SW480 (cell line): ENCODE results near the gene C1orf159.
"Not testable (repeated sequence)": the region's sequence is repeated elsewhere in the genome, so short reads cannot be mapped to it uniquely, and the experiment has no call there.

ENCODE experiments used
- DNase-seq: peaks from one replicate; pipeline ENCODE4 v3.0.0-alpha.2; 2016; ENCODE audit warnings: low spot score

C1orf159 gene

DNA sequence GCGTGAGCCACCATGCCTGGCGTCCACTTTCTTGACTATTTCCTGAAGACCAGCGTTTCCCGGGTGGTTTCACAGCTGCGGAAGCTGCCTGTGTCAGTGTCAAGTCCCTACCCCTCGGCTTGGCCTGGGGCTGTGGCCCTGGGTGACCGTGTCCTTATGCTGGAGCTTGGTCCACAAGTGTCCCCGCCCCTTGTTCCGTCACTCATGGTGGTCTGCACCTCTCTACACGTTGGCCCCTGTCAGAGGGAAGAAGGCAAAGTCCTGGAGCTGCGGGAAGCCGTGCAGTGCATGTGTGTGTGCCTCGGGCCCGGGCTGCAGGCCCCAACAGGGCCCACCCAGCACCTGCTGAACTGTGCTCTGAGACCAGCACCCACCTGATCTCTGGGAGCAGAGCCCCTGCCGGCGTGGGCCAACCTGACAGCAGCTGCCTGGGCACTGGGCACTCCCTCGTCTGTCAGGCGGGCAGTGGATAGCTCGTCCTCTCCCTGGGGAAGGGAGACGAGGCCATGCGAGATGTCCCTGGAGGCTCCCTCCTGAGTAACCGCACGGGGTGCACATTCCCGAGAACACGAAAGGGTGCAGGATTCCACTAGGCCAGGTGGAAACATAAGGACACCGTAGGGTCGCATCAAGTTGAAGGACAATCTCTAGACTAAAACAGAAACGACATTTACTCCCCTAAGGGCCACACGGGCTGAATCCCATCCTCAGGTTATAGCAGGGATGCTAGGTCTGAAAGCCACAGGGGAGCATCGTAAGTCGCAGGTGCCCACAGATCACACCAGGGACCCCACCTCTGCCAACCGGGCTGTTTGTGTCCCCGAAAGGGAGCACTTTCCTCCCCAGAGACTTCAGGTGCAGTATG is 2.4 kb upstream of the C1orf159 start:
- DNase-seq: no peak

DNA sequence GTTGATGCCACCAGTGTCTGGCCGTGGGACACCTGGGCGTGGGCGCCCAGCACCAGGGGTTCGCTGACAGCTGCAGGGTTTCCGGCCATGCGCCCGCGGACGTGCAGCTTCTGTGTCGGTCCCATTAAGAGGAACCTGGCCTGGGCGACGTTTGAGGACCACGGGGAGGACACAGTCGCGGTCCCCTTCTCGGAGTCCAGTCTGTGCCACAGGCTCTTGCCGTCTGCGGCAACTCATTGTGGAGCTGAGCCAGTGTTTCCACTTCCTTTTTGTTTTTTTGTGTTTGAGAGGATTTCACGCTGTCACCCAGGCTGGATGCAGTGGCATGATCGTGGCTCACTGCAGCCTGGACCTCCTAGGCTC is 1.6 kb upstream of the C1orf159 start:
- DNase-seq: no peak

DNA sequence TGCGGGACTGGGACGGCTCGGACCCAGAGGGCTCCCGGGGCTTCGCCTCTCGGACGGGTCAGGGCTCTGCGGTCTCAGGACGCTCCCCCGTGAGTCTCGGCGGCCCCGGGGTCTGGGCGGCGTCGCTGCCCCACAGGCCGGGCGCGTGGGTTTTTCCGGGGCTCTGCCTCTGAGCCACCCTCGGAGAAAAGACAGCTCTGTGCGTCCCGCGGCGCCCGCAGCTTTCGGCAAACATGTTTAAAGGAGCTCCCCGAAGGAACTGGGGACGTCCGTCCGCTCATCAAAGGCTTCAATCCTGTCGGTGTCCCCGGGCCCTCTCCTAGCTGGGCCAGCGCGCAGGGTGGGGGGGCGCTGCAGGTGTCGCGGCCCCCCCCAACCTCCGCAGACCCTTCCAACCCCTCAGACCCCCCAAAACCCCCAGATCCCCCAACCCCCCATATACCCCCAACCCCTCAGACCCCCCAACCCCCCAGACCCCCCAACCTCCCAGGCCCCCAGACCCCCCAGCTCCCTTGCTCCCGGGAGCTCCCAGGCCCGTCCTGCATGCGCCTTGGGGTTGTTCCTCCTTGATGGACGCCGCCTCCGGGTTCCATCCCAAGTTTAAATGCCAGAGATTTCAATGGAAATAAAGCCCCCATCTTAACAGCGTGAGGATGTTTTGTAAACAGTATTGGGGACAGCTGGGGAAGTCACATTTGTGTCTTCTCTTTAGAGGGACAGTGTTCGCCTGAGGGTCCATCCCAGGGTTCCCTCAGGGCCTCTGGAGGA is 996 bp upstream of the C1orf159 start:
- DNase-seq: no peak

DNA sequence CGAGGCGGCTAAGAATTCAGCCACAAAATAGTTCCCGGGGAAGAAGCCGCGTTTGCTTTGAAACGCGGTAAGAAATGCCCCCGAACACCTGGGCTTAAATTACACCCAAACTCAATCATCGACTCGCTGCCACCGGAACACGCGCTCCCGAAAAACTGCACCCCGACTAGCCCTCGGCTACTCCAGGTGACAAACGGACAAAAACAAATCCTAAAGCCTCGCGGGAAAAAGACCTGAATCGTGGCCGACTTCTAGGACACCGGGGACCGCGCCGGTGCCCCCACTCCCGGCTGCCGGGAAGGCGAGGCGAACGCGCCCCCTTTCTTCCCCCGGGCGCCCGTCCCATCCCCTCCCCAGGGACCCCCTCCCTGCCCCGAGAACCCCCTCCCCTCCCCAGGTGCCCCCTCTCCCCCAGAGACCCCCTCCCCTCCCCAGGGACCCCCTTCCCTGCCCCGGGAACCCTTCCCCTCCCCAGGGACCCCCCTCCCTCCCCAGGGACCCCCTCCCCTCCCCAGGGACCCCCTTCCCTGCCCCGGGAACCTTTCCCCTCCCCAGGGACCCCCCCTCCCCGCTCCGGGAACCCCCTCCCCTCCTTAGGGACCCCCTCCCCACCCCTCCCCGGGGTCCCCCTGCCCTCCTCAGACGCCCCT is 628 bp downstream of the C1orf159 start:
- DNase-seq: no peak

DNA sequence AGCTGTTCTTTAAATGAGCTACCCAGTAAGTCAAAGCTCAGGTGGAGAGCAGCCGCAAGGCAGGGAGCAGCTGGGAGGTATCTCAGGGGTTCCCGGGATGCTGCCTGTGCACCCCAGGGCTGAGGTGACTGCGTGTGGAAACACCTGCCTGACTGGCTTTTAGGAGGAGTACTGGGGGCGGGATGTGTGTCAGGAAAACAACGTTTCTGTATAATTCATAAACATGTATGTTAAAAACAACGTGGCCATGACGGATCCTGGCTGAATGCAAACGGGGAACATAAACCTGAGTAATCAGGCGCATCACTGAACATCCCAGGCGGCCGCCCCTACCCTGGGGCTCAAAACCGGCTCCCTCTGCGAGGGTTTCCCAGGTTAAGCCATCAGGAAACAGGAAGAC is 1.5 kb downstream of the C1orf159 start:
- DNase-seq: no peak

DNA sequence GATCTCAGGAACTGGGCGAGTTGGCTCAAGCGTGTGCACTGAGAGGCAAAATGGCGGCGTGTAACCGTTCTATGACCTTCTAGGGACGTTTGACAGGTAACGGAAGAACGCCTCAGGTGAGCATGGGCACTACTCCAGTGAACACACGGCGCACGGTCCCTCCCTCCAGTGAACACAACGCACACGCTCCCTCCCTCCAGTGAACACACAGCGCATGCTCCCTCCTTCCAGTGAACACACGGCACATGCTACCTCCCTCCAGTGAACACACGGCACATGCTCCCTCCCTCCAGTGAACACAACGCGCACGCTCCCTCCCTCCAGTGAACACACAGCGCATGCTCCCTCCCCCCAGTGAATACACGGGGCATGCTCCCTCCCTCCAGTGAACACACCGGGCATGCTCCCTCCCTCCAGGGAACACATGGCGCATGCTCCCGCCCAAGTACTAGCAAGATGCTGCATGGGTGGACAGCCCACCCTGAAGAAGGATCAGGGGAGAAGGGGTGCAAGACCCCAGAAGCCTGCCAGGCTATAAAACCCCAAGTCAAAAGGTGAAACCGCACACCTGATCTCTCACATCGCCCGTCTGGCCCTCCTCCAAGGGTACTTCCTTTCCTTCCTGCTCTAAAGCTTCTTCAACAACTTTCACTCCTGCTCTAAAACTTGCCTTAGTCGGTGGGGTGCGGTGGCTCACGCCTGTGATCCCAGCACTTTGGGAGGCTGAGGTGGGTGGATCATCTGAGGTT is 3.5 kb downstream of the C1orf159 start:
- DNase-seq: no peak

DNA sequence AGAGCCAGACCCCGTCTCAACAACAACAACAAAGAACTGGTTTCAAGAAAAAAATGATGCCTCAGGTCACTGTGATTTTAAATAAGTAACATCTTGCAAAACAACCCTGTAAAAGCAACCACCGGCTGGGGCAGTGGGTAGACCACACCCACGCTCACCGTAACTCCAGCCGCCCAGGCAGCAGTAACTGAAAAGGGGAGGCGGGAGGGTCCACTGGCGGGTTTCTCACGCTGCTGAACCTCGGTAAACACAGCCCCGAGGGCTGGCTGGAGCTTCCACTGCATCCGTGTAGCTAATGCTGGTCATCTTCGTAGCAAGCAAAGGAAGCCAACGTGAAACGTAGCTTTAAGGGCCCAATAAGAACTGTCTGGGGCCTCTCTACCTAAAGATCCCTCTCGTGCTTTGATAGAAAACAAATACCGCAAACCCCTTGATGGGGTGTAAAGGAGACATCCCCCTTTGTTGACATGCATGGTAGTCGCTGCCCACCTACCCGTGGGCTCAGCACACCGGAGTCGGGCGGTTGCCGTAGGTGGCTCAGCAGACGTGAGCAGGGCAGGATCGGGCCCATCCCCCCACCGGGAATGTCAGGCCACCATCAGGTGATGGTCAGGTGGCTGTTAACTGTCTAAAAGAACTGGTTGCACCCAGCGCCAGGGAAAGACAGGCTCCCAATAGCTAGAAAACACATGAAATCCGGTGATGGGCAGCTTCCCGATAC is 4.2 kb downstream of the C1orf159 start:
- no peak for DNase-seq

DNA sequence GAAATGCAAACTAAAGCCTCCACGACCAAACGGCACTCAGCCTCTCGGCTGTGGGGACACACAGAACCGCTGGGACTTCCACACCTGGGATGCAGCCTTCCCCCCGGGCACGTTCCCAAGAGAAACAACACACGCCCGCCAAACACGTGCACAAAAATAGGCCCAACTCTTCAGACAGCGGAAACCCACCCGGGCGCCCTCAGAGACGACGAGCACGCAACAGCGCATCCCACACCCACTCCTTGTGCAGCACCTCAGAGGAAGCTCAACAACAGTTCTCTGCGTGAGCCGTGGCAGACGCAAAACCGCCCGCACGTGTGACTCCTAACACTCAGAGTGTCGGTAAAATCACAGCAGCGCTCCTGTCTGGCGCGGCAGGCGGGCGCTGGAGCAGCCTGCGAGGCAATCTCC is 5.3 kb downstream of the C1orf159 start:
- no peak for DNase-seq

DNA sequence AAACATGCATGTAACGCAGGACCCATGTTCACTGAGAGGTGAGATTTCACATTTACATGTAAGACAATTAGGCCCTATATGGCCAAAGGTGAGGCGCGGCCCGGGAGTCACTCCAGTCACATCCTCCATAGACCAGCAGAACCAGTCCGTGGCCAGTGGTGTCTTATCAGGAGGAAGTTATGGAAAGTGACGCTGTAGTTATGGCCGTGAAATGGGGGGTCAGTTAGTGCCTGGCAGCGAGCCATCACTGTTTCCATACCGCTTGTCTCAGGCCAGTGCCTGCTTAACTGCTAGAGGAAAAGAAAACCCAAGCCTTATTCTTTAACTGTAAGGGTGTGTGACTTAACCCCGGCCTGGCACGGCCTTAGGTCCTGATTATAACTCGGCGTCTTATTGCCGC is 6.1 kb downstream of the C1orf159 start:
- no peak for DNase-seq

DNA sequence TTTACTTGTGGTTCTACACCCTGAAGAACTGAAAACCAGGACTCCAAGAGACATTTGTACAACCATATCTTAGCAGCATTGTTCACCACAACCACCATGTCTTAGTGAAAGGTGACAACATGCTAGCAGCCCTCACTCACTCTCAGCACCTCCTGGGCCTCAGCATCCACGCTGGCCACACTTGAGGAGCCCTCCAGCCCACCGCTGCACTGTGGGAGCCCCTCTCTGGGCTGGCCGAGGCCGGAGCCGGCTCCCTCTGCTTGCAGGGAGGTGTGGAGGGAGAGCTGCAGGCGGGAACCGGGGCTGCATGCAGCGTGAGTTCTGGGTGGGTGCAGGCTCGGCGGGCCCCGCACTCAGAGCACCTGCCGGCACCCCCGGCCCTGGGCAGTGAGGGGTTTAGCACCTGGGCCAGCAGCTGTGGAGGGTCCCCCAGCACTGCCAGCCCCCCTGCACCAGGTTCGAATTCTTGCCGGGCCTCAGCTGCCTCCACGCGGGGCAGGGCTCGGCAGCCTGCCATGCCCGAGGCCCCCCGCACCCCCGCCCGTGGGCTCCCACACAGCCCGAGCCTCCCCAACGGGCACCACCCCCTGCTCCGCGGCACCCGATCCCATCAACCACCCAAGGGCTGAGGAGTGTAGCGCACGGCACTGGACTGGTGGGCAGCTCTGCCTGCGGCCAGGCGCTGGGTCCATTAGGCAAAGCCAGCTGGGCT is 9.2 kb downstream of the C1orf159 start:
- DNase-seq: no peak

DNA sequence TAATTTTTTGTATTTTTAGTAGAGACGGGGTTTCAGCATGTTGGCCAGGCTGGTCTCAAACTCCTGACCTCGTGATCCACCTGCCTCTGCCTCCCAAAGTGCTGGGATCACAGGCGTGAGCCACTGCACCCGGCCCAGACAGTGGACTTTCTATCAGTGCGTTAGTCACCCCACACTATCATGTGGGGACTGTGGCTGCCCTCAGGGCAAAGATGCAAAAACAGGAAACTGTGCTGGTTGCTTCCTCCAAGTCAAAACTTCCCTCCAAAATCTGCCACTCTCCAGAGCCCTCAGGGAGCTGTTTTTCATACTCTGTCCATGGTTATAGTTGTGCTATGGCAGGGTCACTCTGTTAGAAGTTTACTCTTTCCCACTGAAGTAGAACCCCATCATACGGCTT is 11.7 kb downstream of the C1orf159 start:
- not testable (repeated sequence) for DNase-seq

DNA sequence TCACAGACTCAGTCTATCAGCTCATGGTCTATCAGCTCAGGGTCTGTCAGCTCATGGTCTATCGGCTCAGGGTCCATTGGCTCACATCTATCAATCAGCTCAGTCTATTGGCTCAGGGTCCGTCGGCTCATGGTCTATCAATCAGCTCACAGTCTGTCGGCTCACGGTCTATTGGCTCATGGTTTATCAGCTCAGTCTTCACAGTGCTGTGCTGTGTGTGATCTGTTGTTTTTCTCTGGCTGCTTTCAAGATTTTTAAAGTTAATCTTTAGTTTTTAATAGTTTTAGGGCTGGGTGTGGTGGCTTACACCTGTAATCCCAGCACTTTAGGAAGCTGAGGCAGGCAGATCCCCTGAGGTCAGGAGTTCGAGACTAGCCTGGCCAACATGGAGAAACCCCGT is 14.4 kb downstream of the C1orf159 start:
- DNase-seq: no peak

DNA sequence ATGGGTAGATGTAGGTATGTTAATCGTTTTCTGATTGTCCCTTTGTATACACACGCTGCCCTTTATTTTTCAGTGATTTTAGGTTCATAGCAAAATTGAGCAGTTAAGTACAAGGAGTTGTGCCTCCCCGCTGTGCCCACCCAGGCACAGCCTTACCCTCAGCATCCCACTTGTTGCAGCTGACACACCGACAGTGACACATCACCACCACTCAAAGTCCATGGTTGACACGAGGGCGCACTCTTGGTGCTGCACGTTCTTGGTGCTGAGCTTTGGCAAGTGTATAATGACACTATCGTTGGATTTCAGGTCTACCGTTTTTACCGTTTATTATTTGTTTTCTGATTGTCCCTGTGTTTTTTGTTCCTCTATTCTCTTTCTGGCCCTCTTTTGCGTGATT is 15.6 kb downstream of the C1orf159 start:
- no peak for DNase-seq

DNA sequence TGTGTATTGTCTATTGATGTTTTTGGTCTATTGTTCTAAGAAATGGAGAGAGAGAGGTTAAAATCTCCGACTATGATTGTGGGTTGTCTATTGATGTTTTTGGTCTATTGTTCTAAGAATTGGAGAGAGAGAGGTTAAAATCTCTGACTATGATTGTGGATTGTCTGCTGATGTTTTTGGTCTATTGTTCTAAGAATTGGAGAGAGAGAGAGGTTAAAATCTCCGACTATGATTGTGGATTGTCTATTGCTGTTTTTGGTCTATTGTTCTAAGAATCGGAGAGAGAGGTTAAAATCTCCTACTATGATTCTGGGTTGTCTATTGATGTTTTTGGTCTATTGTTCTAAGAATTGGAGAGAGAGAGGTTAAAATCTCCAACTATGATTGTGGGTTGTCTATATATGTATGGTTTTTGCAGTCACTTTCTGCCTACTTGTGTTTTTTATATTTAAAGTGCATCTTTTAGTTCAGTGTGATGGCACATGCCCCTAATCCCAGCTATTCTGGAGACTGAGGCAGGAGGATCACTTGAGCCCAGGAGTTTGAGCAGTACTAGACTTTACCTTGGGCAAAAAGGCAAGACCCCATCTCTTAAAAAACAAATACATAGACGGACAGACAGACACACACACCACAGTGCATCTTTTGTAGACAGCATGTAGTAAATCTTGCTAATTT is 16.2 kb downstream of the C1orf159 start:
- DNase-seq: no peak

DNA sequence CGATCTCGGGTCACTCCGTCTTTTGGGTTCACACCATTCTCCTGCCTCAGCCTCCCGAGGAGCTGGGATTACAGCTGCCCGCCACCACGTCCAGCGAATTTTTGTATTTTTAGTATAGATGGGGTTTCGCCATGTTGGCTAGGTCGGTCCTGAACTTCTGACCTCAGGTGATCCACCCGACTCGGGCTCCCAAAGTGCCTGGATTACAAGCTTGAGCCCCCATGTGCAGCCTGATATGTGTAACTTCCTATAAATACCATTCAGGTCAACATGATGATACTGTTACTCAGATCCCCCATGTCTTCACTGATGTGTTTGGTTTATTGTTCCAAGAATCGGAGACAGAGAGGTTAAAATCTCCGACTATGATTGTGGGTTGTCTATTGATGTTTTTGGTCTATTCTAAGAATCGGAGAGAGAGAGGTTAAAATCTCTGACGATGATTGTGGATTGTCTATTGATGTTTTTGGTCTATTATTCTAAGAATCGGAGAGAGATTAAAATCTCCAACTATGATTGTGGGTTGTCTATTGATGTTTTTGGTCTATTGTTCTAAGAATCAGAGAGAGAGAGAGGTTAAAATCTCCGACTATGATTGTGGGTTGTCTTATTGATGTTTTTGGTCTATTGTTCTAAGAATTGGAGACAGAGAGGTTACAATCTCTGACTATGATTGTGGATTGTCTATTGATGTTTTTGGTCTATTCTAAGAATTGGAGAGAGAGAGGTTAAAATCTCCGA is 17.0 kb downstream of the C1orf159 start:
- no peak for DNase-seq

DNA sequence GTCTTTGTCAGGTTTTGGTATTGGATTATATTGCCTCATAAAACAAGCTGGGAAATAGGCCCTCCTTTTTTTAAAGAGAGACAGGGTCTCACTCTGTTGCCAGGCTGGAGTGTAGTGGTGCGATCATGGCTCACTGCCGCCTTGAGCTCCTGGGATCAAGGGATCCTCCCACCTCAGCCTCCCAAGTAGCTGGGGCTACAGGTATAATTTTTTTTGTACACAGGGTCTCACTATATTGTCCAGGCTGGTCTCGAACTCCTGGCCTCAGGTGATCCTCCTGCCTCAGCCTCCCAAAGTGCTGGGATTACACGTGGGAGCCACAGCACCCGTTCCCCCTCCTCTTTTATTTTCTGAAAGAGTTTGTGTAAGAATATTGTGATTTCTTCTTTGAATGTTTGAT is 19.8 kb downstream of the C1orf159 start:
- not testable (repeated sequence) for DNase-seq

DNA sequence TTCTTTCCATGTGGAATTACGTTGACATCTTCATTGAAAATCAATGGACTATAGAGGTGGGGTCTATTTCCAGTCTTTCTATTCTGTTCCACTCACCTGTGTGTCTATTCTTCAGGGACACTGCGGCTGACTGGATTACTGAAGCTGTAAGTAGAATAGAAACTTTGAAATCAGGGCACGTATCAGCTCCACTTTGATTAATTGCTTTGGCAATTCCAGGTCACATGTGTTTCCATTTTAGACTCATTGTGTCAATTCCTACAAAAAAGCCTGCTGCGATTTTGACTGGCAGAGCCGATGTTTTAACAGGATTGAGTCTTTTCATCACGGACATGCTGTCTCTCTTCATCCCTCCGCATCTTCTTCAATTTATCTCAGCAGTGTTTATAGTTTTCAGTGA is 20.9 kb downstream of the C1orf159 start:
- DNase-seq: no peak

DNA sequence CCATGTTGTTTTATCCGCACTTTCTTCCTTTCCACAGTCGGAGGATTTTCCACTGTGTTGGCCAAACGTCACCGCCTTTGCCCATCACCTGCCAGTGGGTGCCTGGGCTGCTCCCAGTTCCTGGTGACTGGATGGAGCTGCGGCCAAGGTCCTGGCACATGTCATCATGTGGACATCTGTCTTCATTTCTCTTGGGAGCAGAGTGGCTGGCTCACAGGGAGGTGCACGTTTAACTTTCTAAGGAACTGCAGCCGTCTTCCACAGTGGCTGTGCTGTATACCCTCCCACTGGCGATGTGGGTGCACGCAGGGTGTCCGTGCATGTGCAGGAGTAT is 22.3 kb downstream of the C1orf159 start:
- DNase-seq: no peak

DNA sequence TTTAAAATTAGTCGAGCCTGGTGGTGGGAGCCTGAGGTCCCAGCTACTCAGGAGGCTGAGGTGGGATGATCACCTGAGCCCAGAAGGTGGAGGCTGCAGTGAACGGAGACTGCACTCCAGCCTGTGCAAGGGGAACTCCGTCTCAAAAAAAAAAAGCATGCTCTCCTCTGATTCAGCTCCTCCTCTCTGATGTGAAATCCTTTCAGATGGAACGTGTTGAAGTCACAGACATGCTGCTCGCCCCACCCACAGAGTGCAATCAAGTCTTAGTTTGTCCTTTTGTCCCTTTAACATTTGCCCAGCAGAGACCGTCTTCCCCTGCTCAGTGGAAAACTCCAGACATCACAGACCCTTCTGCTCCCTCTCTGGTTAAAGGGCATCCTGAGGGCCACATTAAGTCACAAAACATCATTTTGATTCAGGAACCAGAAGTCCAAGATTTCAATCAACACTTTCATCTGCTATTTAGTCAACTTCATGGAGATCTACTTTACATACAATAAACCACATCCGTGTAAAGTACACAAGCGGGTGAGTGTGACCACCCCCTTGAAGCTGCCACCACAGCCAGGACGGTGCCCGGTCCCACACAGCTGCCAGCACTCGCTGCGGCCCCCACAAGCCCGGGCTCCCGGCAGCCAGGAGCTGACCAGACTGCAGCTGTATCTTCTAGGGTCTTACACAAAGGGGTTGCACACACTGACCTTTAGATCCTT is 22.8 kb downstream of the C1orf159 start:
- no peak for DNase-seq
